Astrocyte of the spinal cord (primary cell): Measurements from ENCODE around the gene SETBP1.

Source experiments
- DNase-seq: peaks from one replicate; pipeline ENCODE4 v3.0.0; 2011; ENCODE audit warnings: low read depth, low spot score
- H3K4me3 ChIP-seq: 2 replicates; pipeline ENCODE4 v1.5.1; 2011; ENCODE audit warnings: low read depth, mild to moderate bottlenecking, low read length, moderate library complexity
- CTCF ChIP-seq: IDR thresholded peaks from 2 replicates; pipeline ENCODE4 v1.5.1; 2012; ENCODE audit warnings: low read depth, mild to moderate bottlenecking, low read length, inconsistent platforms
- in situ Hi-C: cut with HindIII; loops from 2 replicates; pipeline ENCODE4 v1.10.0; 2017; ENCODE audit warnings: low sequenced_read_pairs

The SETBP1 gene

GRCh38 chr18:44659771-44660170 lies 20.9 kb upstream of the SETBP1 start:
- no peak for TF ChIP-seq CTCF
- in situ Hi-C loops = no loop called here

GRCh38 chr18:44668270-44668975 lies 12.3 kb upstream of the SETBP1 start:
- in situ Hi-C loops = no loop called here
- TF ChIP-seq CTCF = no peak
- H3K4me3 ChIP-seq = no peak overlapping the region
- DNase-seq = no peak

More at GRCh38 chr18:44659771-44660170, 20.9 kb upstream of the SETBP1 start:
- DNase-seq = no peak
- no peak overlapping the region for H3K4me3 ChIP-seq

- DNase-seq = no peak
- TF ChIP-seq CTCF = no peak
These were observed 8.8 kb upstream of the SETBP1 start for GRCh38 chr18:44671914-44672313.

GRCh38 chr18:44672506-44672905 lies 8.2 kb upstream of the SETBP1 start:
- in situ Hi-C loops = no loop called here
- H3K4me3 ChIP-seq = no peak overlapping the region
- no peak for TF ChIP-seq CTCF
- no peak for DNase-seq

More at GRCh38 chr18:44671914-44672313, 8.8 kb upstream of the SETBP1 start:
- H3K4me3 ChIP-seq = no peak overlapping the region
- in situ Hi-C loops = no loop called here

- in situ Hi-C loops = no loop called here
- TF ChIP-seq CTCF = no peak
- H3K4me3 ChIP-seq = no peak overlapping the region
- no peak for DNase-seq
These were observed 7.3 kb upstream of the SETBP1 start for GRCh38 chr18:44673256-44673880.

DNA sequence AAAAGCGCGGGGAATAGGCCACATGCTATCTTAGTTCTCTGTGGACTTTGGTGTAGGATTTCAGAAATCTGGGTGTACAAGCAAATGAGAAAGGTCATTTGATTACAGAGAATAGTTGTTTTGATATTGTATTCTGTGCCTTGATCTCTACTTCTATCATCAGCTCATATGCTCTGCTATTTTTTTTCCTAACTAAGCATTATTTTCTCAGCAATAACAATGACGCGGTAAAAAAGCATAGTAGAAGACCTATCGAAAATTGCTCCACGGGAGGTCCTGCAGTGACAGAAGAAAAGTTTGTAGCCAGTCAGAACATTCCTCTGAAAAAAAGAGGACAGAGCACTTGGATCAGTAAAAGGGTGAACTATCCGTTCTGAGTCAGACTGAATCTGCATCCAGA lies 2.8 kb upstream of the SETBP1 start:
- TF ChIP-seq CTCF = no peak
- H3K4me3 ChIP-seq = no peak overlapping the region
- in situ Hi-C loops = no loop called here
- DNase-seq = no peak
